Measurements from ENCODE around the gene LCN1.

DNA sequence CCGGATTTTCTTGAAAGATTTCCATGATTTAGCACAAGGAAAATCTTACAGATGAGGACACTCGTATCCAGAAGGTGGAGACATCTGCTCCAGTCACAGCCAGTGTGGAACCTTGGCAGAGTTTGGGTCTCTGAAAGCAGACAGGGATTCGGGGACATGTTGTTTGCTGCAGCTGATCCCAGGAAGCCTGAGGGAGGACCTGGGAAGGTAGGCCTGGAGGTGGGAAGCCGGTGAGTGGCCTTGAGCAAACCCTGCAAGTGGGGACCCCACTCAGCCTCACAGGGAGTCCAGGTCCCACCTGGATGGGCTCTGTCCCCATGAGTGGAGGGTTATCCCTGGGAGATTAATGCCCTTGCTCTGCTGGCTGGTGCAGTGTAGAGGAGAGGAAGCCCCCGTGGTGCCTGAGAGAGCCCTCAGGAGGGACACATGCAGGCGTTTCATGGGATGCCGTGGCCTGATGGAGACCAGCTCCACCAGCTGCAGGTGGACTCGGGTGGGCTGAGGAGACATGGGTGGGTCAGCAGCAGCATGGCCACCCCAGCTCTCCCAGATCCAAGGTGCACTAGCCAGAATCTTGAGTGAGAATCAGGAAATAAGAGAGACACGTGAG lies 12.9 kb upstream of the LCN1 start:
- TF ChIP-seq, protein P1, sequence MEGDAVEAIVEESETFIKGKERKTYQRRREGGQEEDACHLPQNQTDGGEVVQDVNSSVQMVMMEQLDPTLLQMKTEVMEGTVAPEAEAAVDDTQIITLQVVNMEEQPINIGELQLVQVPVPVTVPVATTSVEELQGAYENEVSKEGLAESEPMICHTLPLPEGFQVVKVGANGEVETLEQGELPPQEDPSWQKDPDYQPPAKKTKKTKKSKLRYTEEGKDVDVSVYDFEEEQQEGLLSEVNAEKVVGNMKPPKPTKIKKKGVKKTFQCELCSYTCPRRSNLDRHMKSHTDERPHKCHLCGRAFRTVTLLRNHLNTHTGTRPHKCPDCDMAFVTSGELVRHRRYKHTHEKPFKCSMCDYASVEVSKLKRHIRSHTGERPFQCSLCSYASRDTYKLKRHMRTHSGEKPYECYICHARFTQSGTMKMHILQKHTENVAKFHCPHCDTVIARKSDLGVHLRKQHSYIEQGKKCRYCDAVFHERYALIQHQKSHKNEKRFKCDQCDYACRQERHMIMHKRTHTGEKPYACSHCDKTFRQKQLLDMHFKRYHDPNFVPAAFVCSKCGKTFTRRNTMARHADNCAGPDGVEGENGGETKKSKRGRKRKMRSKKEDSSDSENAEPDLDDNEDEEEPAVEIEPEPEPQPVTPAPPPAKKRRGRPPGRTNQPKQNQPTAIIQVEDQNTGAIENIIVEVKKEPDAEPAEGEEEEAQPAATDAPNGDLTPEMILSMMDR (IDR thresholded peaks at IDR 0.05; ENCODE audit: extremely low read depth in 1 of 2, insufficient read depth in 1 of 2, low read depth in 1 of 2, low read length in 2 of 2), result no peak
- no peak for TF ChIP-seq POLR2A (IDR thresholded peaks at IDR 0.05; ENCODE audit: low read depth, low read length)
- no peak for TF ChIP-seq MYC (IDR thresholded peaks at IDR 0.05; ENCODE audit: low read depth, low read length)
- no peak for TF ChIP-seq EZH2 (IDR thresholded peaks at IDR 0.05; ENCODE audit: borderline replicate concordance, low read depth, low read length, severe bottlenecking)
- TF ChIP-seq POLR2AphosphoS5 (IDR thresholded peaks at IDR 0.05; ENCODE audit: insufficient read depth, low read depth, low read length), result no peak
- no peak for TF ChIP-seq FOS (IDR thresholded peaks at IDR 0.05; ENCODE audit: borderline replicate concordance, insufficient read depth, low read length)
- TF ChIP-seq JUN (IDR thresholded peaks at IDR 0.05; ENCODE audit: borderline replicate concordance, insufficient read depth, insufficient read length, low read depth), result no peak
- TF ChIP-seq, protein P2, sequence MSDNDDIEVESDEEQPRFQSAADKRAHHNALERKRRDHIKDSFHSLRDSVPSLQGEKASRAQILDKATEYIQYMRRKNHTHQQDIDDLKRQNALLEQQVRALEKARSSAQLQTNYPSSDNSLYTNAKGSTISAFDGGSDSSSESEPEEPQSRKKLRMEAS (IDR thresholded peaks at IDR 0.05; ENCODE audit: insufficient read depth, insufficient read length), result no peak
- no peak for TF ChIP-seq GATA2 (IDR thresholded peaks at IDR 0.05; ENCODE audit: insufficient read depth, insufficient read length, low read depth, low read length)
